Measurements from ENCODE around the gene RNF113B.

The RNF113B gene

GRCh38 chr13:98176777-98177608 is at the start of gene RNF113B:
RNF113B (minus strand) TSS chr13:98177269; CDS start chr13:98177236, 33 bp downstream.
- no peak for DNase-seq

DNA sequence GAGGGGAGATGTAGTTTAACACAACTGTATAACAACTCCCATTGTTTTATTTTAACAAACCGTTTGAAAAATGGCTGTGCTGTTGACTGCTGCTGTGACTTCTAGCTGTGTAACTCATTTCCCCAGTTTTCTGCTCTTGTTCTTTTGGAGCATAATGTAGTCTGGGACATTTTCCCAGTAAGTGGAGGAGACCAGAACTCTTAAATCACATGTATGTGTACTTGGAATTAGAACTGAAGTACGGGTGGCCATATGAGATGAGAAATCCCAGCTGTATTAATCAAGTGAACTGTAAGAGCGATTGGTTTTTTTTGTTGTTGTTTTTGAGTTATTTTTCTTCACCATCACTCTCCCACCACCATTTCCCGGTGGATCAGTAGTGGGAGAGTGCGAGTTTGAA is 49.4 kb upstream of the RNF113B start:
- no peak for DNase-seq

- DNase-seq, result no peak
Measured at GRCh38 chr13:98225036-98225940, 48.2 kb upstream of the RNF113B start.

GRCh38 chr13:98224557-98224956 is 47.5 kb upstream of the RNF113B start:
- DNase-seq, result no peak

- no peak for DNase-seq
Measured at GRCh38 chr13:98223741-98224140, 46.7 kb upstream of the RNF113B start.

GRCh38 chr13:98222816-98223215 is 45.7 kb upstream of the RNF113B start:
- no peak for DNase-seq

DNA sequence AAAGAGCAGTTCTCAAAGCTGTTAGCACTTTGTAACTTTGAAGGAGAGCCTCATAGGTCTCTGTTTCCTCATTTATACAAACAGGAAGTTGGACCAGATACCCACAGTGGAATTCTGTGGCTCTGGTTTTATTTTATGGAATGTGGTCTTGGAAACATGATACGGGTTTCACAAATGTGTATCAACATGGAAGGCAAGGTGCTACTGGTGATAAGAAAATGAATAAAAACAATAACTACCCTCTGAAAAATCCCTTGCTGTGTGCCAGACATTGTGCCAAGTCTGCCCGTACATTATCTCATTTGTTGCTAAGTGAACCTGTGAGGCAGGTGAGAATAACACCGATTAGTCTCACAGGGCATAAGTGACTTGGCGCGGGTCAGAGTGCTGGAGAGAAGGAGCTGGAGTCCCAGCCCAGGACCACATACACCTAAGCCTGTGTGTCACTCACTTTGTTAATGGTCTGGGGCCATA is 45.0 kb upstream of the RNF113B start:
- no peak for DNase-seq

GRCh38 chr13:98221234-98221633 is 44.2 kb upstream of the RNF113B start:
- DNase-seq, result no peak

DNA sequence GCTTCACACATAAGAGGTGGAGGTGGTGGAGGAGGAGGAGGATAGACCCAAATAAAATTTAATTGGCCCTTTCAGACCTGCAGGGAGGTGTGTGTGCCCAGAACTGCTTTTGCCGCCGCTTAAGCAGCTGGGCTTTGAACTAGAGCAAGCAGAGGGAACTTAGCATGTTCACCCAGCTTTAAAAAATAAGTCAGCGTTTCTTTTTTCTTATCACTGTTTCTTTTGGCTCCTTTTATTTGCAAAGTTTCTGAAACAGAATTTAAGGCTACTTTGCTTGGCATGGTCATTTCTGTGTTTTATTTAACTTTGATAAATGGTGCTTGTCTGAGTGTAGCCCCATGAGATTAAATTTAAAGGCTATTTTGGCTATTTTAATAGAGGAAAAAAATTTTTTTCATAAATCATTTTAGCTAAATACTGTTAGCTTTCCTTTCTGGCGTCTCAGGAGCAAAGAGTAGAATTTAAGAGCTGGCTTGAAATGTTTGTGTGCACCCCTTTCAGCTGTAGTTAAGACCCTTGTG is 43.3 kb upstream of the RNF113B start:
- no peak for DNase-seq

GRCh38 chr13:98219685-98220084 is 42.6 kb upstream of the RNF113B start:
- DNase-seq, result no peak

DNA sequence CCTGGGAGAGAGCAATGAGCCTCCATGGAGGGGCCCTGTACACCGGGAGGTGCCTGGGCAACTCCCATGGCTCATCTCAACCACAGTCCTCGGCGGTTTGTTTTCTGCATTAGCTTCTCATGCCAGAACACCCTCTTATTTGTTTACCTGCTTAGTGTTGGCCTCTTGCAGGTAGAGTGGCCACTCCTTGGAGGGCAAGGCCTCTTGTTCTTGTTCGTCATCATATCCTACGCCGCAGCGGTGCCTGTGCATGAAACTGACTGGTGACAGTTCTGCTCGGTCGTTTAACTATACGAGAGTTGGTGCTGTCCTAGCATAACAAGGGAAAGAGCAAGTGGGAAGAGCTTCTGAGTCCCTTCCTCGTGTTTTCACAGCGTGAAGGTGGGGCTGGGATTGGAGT is 40.5 kb upstream of the RNF113B start:
- no peak for DNase-seq

GRCh38 chr13:98216711-98217285 is 39.7 kb upstream of the RNF113B start:
- no peak for DNase-seq

DNA sequence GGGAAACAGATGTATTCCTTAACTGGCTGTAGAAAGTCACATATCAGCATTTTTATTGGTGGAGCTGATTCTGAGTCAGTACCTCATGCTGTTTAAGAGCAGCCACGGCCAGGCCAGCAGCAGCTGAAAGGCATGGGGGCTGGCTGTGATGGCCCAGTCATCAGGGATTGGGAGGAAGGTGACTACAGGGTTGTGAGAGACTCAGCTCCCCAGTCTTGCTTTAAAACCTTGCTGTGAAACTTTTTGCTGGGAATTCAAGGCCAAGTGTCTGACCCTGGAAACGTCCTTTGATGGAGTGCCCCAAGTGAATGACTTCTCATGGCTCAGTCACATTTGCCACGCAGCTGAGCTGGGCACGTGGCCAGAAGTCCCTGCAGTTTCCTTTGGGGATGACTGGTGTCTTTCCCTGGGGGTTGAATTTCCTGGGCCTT is 39.1 kb upstream of the RNF113B start:
- no peak for DNase-seq

DNA sequence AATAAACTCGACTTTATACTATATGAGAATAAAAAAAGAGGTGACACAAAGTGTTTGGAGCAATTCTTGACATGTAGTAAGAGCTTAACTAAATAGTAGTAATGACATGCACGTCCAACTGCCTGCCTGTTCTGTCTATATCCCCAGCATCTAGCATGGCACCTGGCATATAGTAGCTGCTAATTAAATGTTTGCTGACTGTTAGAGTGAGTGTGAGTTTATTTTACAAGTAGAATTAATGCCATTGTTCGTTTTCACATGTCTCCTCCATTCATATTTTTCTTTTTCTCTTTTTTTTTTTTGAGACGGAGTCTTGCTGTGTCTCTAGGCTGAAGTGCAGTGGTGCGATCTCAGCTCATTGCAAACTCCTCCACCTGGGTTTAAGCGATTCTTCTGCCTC is 38.4 kb upstream of the RNF113B start:
- DNase-seq, result no peak

GRCh38 chr13:98214707-98215106 is 37.6 kb upstream of the RNF113B start:
- no peak for DNase-seq

GRCh38 chr13:98214008-98214643 is 37.1 kb upstream of the RNF113B start:
- no peak for DNase-seq

DNA sequence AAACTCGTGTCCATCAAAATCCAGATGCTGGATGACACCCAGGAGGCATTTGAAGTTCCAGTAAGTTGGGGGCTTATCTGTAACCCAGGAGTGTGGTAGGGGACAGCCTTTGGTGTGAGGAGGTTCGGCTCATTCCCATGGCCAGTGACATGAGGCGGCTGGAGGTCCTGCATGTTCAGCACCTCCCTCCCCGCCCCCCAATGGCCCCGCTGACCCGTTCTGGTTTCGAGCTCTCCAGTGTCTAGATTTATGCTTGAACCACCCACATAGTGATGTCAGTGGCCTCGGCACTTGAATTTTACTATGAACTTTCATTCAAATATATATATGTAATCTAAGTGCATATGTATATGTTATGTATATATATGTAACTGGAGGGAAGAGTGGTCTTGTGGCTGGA is 36.3 kb upstream of the RNF113B start:
- no peak for DNase-seq

GRCh38 chr13:98212763-98213162 is 35.7 kb upstream of the RNF113B start:
- no peak for DNase-seq

GRCh38 chr13:98208606-98209005 is 31.5 kb upstream of the RNF113B start:
- DNase-seq, result no peak

GRCh38 chr13:98207416-98207815 is 30.3 kb upstream of the RNF113B start:
- DNase-seq, result no peak

DNA sequence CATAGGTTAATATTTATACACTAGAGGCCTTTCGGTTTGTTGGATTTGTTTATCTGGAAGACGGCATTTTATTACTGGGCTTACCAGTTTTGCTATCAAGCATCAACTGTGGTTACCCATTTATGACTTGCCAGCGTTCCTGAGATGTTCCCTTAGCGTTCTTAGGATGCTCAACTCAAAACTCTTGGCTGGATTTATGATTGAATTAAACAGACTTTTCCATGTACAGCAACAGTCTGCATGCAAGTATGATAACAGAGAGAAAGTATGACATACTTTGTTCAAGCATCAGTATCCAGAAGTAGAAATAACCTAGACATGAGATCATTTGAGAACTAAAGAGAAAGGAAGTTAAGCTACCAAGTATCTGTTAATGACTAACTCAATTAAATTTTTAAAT is 29.9 kb upstream of the RNF113B start:
- DNase-seq, result no peak

- no peak for DNase-seq
Measured at GRCh38 chr13:98204546-98204945, 27.5 kb upstream of the RNF113B start.

Data from CD4-positive, alpha-beta T cell treated with Interferon alpha-2 for 1 hour (primary cell).